IPS-NIHi7 (cell line): ENCODE measurements around the gene MAD1L1.

Source experiments
- DNase-seq: peaks from one replicate; pipeline ENCODE4 v3.0.0; 2012; ENCODE audit warnings: mixed read lengths; ENCODE audit errors: extremely low spot score

Gene MAD1L1

DNA sequence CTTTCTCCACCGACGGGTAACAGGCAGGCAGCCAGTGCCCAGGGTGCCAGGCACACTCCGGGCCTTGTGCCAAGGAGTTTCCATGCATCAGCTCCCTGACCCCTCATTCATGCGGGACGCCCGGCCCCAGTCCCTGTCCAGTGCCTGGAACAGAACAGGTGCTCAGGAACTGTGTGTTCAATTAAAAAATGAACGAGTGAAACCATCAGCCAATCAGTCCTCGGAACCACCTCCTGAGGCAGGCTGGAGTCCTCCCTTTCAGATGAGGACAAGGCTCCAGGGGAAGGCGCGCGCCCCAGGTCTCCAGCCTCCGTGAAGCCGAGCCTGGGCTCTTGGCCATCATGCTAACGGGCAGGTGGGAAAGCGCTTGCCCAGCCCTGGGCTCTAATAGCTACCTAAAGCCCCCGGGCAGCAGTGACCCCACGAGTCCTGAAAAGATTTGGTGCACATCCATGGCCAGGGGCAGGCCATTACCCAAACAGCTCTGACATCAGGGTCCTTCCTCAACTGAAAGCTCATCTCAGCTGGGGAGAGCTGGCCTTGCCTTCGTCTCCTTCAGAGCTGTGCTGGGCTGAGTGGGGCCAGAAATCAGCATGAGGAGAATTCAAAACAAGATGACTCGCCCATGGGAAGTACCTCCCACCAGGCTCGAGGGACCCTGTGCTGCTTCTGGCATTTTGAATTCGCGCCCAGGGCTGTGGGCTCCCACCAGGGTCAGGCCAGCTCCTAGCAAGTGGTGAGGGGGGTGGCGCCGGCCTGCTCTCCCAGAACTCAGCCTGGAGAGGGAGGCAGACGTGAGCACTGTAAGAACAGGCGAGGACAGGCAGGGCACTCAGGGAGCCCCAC lies 200.5 kb downstream of the MAD1L1 start:
- no peak for DNase-seq

DNA sequence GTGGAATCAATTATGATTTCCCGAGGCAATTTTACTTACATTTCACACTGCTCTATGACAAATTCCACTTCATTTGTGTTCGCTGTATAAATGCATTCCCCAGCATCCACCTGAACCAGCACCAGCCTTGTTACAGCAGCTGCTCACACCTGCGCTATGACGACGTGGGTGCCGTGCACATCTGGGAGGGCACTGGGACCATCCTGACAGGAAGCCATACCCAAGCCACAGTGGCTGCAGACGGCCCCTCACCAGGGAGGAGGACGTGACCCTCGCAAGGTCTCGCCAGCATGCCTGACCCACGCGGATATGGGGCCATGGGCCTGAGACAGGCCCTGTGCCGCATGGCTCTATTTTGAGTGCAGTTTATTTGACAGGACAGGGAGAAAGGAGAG lies 201.3 kb downstream of the MAD1L1 start:
- DNase-seq, result no peak

DNA sequence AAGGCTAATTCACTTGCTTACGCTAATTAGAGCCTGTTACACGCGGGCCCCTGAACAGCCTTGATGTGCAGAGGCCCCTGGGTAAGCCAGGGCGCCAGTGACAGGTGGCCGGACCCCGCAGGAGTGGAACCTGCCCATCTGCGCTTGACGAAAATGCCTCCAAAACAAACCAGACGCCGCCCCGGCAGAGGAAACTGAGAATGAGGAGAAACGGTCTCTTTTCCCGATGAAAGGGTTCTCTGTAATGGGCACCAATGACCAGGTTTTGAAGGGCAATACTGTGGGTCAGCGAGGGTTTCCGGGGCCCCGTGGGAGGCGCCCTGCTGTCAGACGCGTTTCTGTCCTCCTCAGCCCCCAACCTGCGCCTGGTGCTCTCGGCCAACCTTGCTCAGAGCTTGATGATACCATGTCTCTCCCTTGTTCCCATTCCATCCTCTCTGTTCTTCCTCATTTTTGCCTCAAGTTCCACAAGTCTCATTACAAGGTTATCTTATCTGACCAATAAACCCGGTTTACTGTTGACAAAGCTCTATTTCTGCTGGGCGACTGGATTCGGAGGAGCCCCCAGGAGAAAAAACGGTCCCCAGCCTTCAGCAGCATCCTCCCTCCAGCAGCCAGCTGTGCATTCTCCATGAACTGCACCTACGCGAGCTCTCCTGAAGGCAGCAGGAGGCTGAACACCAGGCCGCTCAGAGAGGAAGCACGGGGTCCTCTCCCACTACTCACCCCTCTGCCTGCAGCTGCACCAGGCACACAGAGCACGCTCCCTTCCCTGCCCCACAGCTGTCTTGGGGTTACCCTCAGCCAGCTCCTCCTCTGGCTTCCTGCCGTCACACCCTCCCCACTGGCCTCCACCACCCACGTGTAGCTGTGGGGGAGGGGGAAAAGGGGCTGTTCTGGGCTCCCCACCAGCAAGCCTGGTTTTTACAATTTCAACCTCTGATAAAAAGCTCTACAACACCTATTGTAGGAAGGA lies 202.0 kb downstream of the MAD1L1 start:
- DNase-seq, result no peak

DNA sequence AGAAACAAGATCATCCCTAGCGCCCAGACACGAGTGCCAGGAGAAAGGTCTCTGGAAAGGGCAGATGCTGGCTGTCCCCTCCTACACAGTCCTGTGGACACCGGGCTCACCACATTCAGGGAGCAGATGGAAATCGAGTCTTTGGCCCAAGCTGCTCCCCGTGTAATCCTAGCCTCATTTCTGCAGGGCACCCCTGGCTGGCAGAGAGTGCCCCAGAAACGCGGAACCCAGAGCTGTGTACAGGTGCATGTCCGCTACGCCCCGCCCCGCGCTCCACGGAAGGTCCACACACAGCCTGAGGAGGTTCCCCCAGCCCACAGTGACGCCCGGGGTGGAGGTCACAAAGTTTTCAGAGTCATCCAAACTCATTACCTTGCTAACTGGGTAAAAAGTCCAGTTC lies 202.8 kb downstream of the MAD1L1 start:
- DNase-seq, result no peak

DNA sequence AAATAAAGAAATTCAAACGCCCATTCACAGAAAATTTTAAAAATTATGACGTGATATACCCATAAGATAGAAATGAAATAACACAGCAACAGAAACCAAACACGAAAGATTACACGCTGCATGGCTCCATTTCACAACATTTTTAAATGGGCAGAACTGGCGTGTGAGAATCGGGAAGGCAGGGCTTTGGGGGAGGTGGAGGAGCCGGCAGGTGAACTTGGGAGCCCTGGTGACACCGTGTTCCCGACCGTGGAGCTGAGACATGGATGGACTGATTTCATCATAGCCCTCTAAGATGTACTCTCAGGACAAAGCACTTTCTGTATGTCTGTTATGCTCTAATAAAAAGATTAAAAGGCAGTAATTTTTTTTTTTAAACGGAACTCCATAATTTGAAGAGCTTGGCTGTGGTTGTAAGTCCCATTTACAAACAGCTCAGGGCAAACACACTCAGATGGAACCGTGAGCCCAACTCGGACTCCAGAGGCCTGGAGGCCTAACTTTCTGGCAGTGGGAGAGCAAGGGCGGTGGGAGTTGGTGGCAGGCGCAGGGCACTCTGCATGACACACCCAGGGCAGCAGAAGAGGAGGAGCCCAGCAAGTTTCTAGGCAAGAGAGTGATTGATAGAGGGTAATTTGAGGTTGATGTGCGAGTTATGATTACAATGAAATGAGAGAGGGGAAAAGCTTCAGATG lies 203.4 kb downstream of the MAD1L1 start:
- DNase-seq, result no peak

DNA sequence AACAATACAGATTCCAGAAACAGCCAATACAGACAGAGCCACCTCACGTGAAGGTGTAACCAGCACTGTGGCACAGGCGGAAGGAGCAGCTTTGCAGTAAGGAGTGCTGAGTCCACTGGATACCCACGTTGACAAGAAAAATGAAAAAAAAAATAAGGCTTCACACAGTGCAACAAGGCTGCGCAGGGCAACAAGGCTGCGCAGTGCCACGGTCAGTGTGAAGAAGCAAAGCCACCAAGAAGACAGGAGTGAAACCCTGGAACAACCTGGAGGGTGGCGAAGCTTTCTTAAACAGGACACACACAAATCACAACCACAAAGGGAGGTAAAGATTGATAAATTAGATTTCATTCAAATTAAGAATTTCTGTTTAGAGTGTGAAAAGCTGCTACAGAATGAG lies 204.0 kb downstream of the MAD1L1 start:
- no peak for DNase-seq

DNA sequence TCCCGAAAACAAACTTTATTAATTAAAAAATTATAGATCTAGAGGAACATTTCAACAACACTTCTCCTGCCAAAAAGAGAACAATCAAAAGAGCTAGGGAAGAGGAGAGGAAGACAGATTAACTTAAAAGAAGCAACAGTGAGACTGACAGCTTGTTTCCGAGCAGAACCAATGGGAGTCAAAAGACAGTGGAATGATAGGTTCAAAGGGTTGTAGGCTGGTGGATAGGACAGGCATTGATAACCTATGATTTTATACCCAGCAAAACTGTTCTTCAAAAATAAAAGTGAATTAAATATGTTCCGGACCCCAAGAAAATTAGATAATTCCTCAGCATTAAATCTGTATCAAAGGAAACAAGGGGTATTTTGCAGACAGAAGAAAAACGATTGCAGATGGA lies 207.6 kb downstream of the MAD1L1 start:
- DNase-seq, result no peak

DNA sequence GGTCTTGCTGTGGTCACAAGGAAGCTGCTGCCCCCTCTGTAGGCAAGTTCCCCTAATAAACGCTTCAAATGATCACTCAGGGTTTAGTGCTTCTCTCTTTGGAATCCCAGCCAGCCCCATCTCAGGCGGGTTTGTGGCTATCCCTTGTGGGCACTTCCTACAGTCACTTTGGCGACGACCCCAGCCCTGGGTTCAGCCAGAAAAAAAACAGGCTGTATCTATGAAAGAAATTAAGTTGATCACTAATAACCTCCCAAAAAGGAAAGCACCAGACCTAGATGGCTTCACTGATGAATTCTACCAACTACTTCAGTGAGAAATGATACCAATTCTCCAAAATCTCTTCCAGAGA lies 208.2 kb downstream of the MAD1L1 start:
- no peak for DNase-seq

DNA sequence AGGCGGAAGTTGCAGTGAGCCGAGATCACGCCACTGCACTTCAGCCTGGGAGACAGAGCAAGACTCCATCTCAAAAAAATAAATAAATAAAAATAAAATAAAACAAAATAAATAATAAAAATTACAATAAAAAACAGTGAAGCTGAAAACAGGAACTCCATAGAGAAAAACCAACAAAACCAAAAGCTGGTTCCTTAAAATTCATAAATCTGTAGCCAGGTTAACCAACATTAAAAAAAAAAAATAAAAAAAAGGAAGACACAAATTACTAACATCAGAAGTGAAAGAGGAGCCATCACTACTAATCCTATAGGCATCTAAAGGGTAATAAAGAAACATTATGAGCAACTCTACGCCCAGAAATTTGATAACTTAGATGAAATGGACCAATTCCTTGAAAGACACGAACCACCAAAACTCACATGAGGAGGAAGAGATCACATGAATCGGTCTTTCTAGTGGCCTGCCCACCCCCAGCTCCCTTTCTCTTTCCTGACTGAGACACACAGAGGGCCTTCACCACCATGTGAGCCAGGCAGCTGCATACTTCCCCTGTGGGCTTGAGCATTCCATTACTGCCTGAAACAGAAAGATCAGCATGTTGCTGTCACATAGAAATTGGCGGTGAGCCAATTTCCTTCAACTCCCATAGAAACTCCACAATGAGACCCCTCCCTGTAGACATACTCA lies 208.7 kb downstream of the MAD1L1 start:
- no peak for DNase-seq

DNA sequence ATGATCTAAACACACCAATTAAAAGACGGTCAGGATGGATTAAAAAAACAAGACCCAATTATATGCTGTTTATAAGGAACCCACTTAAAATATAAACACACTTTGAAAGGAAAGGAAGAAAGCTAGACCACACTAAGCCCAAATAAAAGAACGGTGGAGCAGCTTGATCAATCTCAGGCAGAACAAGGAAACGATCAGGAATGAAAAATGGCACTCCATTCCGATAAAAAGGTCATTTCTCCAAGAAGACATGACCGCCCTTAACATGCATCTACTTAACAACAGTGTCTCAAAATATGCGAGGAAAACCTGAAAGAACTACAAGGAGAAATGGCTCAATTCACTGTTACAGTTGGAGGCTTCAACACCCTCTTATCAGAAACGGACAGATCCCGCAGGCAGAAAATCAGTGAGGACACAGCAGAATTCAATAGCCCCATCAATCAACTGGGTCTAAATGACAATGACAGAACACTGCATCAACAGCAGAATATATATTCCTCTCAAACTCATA lies 210.0 kb downstream of the MAD1L1 start:
- DNase-seq, result no peak

DNA sequence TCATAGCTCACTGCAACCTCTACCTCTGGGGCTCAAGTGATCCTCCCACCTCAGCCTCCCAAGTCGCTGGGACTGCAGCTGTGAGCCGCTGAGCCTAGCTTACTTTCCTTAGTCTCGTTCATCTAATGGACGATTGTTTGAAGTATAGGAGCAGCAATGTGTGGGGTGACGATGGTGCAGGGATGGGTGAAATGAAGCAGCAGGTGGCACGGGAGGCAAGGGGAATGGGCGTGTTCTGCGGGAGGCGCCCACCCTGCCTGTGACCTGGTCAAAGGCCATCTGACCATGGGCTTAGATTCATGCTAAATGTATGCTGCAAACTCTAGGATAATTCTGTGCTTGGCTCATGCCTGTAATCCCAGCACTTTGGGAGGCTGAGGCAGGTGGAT lies 210.7 kb downstream of the MAD1L1 start:
- DNase-seq, result no peak

DNA sequence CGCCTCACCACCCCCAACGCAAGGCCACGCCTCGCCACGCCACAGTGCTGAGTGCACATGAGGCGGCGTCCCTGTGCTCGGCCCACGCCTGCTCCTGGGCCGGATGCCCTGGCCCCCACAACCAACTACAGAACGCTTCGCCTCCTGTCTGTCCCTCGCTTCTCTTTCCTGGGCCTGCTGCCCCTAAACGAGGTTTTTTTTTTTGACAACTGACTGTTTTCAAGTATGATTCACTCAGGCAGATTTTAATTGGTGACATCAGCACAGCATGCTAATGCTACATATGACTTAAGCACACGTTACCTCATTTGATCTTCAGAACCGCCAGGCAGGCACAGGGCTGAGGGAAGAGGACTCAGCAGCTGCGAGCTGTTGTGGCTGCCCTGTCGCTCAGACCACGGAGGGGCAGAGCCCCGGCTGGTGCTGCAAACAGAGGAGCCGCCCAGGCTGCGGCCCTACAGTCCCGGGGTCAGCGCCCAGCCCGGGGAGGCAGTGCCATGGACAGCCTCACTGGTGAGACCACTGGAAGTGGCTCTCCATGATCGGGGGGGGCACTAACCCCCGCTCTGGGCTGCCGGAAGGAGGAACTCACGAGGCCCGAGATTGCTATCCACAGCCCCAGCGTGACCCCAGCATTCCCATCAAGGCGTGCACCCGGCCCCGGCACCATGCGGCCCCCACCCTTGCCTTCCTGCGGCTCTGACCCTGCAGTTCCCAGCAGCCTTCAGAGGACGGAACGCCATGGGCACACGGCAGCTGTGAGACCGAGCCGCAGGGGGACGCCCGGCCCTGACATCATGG lies 212.8 kb downstream of the MAD1L1 start:
- no peak for DNase-seq

DNA sequence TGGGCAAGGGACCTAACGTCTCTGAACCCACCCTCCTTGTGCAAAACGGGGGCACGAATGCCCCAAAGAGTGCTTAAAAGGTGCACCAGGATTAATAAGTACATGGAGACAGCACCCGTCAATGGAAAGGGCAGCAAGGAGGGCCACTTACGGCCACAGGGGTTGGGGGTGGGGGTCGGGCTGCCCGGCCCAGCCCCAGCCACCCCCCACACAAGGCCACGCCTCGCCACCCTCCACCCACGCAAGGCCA lies 213.4 kb downstream of the MAD1L1 start:
- DNase-seq, result no peak

DNA sequence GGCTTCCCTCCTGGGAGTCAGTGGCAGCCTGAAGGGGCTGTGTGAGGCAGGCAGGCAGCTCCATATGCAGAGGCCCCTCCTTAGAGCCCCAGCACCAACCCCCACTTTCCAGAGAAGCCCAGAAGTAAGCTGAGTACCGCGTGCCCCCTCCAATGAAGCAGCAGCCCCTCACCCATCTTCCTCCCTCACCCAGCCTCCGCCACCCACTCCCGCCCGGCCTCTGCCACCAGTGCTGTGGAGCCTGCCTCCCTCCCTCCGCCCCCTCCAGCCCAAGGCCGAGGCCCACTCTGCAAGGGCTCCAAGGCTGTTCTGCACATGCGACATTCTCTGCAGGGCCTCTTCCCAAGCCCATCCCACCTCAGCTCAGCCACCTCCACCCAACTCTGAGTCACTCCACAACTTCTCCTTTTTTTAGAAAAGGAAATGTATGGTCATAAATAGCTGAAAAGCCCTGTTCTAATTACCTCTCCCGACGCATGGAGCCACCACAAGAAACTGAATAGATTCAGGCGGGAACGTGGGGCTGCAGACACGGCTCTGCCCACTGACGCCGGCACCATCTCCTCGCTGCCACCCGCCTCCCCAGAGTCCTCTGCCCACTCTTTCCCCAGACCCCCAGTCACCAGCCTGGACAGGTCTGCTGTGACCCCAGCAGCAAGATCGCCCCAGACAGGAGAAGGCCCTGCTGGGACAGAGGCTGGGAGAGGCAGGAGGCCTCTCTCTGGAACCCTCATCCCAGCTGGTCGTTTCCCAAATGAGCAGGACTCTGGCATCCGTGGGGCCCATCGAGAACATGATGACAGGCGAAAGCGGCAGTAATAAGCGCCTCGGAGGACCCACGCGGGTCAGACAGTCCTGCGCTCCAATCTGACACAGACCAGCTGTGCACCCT lies 213.9 kb downstream of the MAD1L1 start:
- DNase-seq, result no peak

DNA sequence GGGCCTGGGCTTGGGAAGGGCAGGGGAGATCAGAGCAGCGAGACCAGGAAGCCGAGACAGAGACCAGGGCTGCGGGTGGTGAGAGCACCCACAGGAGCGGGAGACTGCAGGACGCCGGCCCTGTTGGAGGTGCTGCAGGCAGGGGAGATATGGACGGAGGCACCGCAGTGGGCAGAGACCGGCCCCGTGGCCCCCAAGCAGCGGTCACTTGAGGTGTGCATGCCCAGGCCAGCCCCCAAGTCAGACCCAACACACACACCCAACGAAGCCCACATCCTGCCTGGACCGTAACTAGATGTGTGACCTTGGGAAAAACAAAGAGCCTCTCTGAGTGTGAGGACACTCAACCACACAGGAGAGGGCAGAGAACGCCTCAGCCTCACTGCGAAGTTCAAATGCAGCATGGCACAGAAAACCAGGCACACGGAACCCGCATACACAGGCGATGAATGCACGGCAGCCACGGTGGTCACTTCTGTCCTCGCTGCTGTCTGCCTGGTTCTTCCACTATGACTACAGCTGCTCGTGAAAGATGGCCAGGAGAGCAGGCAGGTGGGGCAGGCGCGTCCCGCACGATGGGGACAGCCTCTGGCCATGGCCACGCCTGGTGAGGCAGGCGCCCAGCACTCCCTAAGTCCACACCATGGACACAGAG lies 214.7 kb downstream of the MAD1L1 start:
- DNase-seq, result no peak

DNA sequence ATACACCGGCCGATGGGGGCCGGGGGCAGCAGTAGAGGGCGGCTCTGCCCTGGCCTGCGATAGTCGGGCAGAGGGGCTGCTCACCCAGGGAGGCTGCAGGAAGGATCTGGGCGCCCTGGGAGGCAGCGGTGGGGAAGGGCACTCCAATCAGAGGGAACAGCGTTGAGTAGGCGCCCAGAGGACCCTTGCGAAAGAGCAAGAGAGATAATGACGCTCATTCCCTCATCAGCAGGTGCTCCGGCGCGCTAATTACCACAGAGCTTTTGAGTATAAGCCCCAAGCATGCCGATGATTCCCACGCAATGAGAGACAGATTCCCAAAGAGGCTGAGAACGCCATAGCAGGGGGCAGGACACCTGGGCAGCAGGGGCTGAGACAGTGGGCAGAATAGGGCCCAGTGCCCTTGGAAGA lies 215.3 kb downstream of the MAD1L1 start:
- no peak for DNase-seq

DNA sequence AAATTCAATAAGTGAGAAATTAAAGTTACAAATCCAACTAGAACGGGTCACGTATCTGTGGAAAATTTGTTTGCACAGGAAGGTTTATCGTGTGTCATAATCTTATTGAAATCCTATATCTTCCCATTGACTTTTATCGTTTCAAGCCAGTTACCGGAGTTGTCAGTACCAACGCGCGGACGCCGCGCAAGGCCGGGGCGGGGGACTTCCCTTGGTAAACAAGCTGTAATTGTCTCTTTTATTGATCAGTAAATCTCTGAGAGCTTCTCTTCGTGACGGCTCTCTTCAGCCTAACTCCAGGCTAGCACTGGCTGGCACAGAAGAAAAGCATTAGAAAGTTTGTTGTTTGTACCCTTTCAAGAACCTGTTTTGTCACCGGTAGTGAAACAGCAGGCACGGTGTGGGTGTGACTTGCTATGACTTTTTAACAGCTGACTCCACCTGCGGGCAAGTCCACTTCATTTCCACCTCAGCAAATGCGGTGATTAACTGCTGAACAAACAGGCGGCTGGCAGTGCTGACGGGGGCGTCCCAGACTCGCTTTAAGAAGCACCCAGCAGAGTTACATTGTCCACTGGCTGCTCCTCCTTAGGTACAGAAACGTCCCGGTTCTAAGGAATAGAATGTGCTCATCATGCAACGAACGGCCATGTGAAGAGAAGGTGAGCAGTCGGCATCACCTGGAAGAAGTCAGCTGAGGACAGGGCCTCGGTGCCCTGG lies 215.8 kb downstream of the MAD1L1 start:
- DNase-seq, result no peak

DNA sequence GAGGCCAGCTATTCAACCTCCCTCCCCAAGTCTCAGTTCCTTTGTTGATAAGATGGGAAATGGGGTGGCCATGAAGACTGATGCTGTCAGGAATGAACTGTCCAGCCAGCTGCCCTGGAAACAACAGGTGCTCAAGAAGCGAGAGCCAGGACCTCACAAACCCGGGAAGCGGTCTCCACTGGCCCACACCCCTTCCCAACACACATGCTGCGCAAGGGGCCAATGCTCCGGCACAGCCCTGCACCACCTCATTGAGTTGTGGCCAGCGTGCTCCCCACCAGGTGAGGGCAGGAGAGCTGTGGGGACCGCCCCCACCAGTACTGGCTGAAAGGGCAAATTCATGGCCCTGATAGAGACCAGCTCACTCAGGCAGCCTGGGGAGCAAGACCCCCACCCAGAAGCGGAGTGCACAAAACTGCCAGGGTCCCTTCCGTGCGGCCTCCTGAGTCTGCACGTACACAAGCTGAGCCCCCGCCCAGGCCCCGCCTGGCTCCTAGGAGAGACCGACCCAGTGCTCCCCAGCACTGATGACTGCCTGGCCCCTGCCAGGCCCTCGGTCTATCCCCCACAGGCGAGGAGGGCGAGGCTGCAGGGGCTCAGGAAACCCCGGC lies 216.6 kb downstream of the MAD1L1 start:
- no peak for DNase-seq
